Activated naive CD4-positive, alpha-beta T cell treated with anti-CD3 and anti-CD28 coated beads for 36 hours (primary cell): ENCODE measurements around the gene NEURL1B. TPM values are rescaled to one million over a fixed set of nuclear protein-coding genes. Genes with fewer than 3 reads are reported as not detected.

Experiments
- CTCF ChIA-PET: fragments of 350-600 bp; sonication (Branson Sonifier 250); formaldehyde crosslinking; loops from one replicate; lab custom pipeline; 2021; ENCODE audit warnings: antibody characterized with exemption; lab: Charles Lee
- DNase-seq: peaks from one replicate; pipeline ENCODE4 v3.0.0-alpha.2; 2020
- H3K27ac Mint-ChIP-seq: one replicate; pipeline ENCODE4 v1.8.0; 2021; ENCODE audit warnings: mild to moderate bottlenecking, mixed read lengths
- H3K27me3 Mint-ChIP-seq: one replicate; pipeline ENCODE4 v1.8.0; 2021; ENCODE audit warnings: low read depth, mixed read lengths
- H3K36me3 Mint-ChIP-seq: one replicate; pipeline ENCODE4 v1.8.0; 2021; ENCODE audit warnings: low read depth, mixed read lengths
- H3K4me1 Mint-ChIP-seq: one replicate; pipeline ENCODE4 v1.8.0; 2021; ENCODE audit warnings: low read depth, mixed read lengths
- H3K4me3 Mint-ChIP-seq: one replicate; pipeline ENCODE4 v1.8.0; 2021; ENCODE audit warnings: mild to moderate bottlenecking, moderate library complexity, mixed read lengths
- H3K9me3 Mint-ChIP-seq: one replicate; pipeline ENCODE4 v1.8.0; 2021; ENCODE audit warnings: mixed read lengths
- intact Hi-C: fragments of 100-400 bp; cut with micrococcal nuclease; formaldehyde crosslinking; loops from one replicate; pipeline ENCODE4 v1.15.1; 2023
- total RNA-seq, 2 experiments: library from RNA; stranded (reverse); gene quantifications; one replicate each; pipeline ENCODE4 v1.2.3, GENCODE V29; 2021

NEURL1B gene
- total RNA-seq, 2 experiments from 2014 or later = 0.57 to 0.64 TPM

- Mint-ChIP-seq H3K4me1 (peaks cover 17% of the 10 kb centered on the region), H3K36me3 (no peaks in the 10 kb centered on the region), H3K4me3 (no peak overlapping the region), H3K27ac (no peak overlapping the region), H3K9me3 (no peaks in the 10 kb centered on the region), H3K27me3 (no peaks in the 10 kb centered on the region)
- intact Hi-C loops = loop anchor here (10.0 kb wide), 2 partner anchors 496 to 586 kb away; partner anchors contain the start of gene EFCAB9
- DNase-seq = peak; percentile 35
- CTCF ChIA-PET = interaction anchor here (0.6 to 0.7 kb wide), 2 partner anchors 23 to 200 kb away, joined by 3 read pairs; no protein-coding TSS in a partner anchor
Measured at GRCh38 chr5:172690258-172691075, 49.4 kb downstream of the NEURL1B start.

GRCh38 chr5:172691886-172692285, 50.8 kb downstream of the NEURL1B start:
- CTCF ChIA-PET = no interaction called here

GRCh38 chr5:172692451-172692850, 51.4 kb downstream of the NEURL1B start:
- DNase-seq = no peak
- Mint-ChIP-seq H3K4me3 (no peak overlapping the region), H3K9me3 (no peaks in the 10 kb centered on the region), H3K27ac (no peak overlapping the region), H3K27me3 (no peaks in the 10 kb centered on the region), H3K4me1 (peaks cover 20% of the 10 kb centered on the region), H3K36me3 (no peaks in the 10 kb centered on the region)
- CTCF ChIA-PET = interaction anchor here (0.7 kb wide), 1 partner anchor 1149 kb away, joined by 3 read pairs; no protein-coding TSS in a partner anchor
- intact Hi-C loops = loop anchor here (10.0 kb wide), 2 partner anchors 498 to 588 kb away; partner anchors contain the start of gene EFCAB9

More at GRCh38 chr5:172691886-172692285, 50.8 kb downstream of the NEURL1B start:
- no peak overlapping the region for H3K27ac Mint-ChIP-seq
- peaks cover 17% of the 10 kb centered on the region for H3K4me1 Mint-ChIP-seq
- H3K9me3 Mint-ChIP-seq = no peaks in the 10 kb centered on the region
- intact Hi-C loops = loop anchor here (10.0 kb wide), 2 partner anchors 497 to 587 kb away; partner anchors contain the start of gene EFCAB9
- no peak for DNase-seq
- no peak overlapping the region for H3K4me3 Mint-ChIP-seq
- H3K27me3 Mint-ChIP-seq = no peaks in the 10 kb centered on the region
- H3K36me3 Mint-ChIP-seq = no peaks in the 10 kb centered on the region

- Mint-ChIP-seq H3K27me3 (no peaks in the 10 kb centered on the region), H3K4me3 (no peak overlapping the region), H3K4me1 (peaks cover 20% of the 10 kb centered on the region), H3K9me3 (no peaks in the 10 kb centered on the region), H3K27ac (no peak overlapping the region), H3K36me3 (no peaks in the 10 kb centered on the region)
- no peak for DNase-seq
- CTCF ChIA-PET = interaction anchor here (0.7 kb wide), 1 partner anchor 1148 kb away, joined by 3 read pairs; no protein-coding TSS in a partner anchor
- intact Hi-C loops = loop anchor here (10.0 kb wide), 2 partner anchors 498 to 588 kb away; partner anchors contain the start of gene EFCAB9
Measured at GRCh38 chr5:172692981-172693380, 51.9 kb downstream of the NEURL1B start.

GRCh38 chr5:172694061-172694460, 53.0 kb downstream of the NEURL1B start:
- no peak for DNase-seq
- no peaks in the 10 kb centered on the region for H3K36me3 Mint-ChIP-seq
- intact Hi-C loops = loop anchor here (10.0 kb wide), 2 partner anchors 499 to 589 kb away; partner anchors contain the start of gene EFCAB9
- H3K4me3 Mint-ChIP-seq = no peak overlapping the region
- H3K27me3 Mint-ChIP-seq = no peaks in the 10 kb centered on the region
- CTCF ChIA-PET = interaction anchor here (0.6 to 5.2 kb wide), 3 partner anchors 215 to 1038 kb away, joined by 4 to 39 read pairs (median 5); no protein-coding TSS in a partner anchor
- H3K27ac Mint-ChIP-seq = no peak overlapping the region
- no peaks in the 10 kb centered on the region for H3K9me3 Mint-ChIP-seq
- H3K4me1 Mint-ChIP-seq = peaks cover 10% of the 10 kb centered on the region

- intact Hi-C loops = loop anchor here (10.0 kb wide), 2 partner anchors 500 to 590 kb away; partner anchors contain the start of gene EFCAB9
- Mint-ChIP-seq H3K36me3 (no peaks in the 10 kb centered on the region), H3K4me3 (no peak overlapping the region), H3K27ac (no peak overlapping the region), H3K9me3 (no peaks in the 10 kb centered on the region), H3K4me1 (peaks cover 6% of the 10 kb centered on the region), H3K27me3 (no peaks in the 10 kb centered on the region)
- DNase-seq = no peak
- CTCF ChIA-PET = interaction anchor here (0.6 to 5.2 kb wide), 5 partner anchors 10 to 1037 kb away, joined by 4 to 39 read pairs (median 5); no protein-coding TSS in a partner anchor
Measured at GRCh38 chr5:172694541-172694940, 53.5 kb downstream of the NEURL1B start.

GRCh38 chr5:172695232-172696054, 54.4 kb downstream of the NEURL1B start:
- Mint-ChIP-seq H3K36me3 (no peaks in the 10 kb centered on the region), H3K4me1 (peaks cover 6% of the 10 kb centered on the region), H3K4me3 (no peak overlapping the region), H3K27me3 (no peaks in the 10 kb centered on the region), H3K27ac (no peak overlapping the region), H3K9me3 (no peaks in the 10 kb centered on the region)
- CTCF ChIA-PET = interaction anchor here (0.6 to 5.2 kb wide), 8 partner anchors 11 to 330 kb away, joined by 3 to 39 read pairs (median 4); no protein-coding TSS in a partner anchor
- no peak for DNase-seq
- intact Hi-C loops = loop anchor here (2.0 to 10.0 kb wide), 3 partner anchors 55 to 591 kb away; partner anchors contain the start of genes EFCAB9 and NEURL1B

- Mint-ChIP-seq H3K27ac (no peak overlapping the region), H3K4me1 (peaks cover 5% of the 10 kb centered on the region), H3K9me3 (no peaks in the 10 kb centered on the region), H3K36me3 (no peaks in the 10 kb centered on the region), H3K4me3 (no peak overlapping the region), H3K27me3 (peaks cover 6% of the 10 kb centered on the region)
- intact Hi-C loops = loop anchor here (2.0 to 10.0 kb wide), 3 partner anchors 56 to 592 kb away; partner anchors contain the start of genes EFCAB9 and NEURL1B
- no peak for DNase-seq
- CTCF ChIA-PET = interaction anchor here (0.6 to 5.2 kb wide), 27 partner anchors 7 to 263 kb away, joined by 3 to 39 read pairs (median 4); partner anchors contain the start of genes DUSP1 and RPL26L1
Measured at GRCh38 chr5:172696171-172696849, 55.2 kb downstream of the NEURL1B start.

GRCh38 chr5:172697123-172698121, 56.4 kb downstream of the NEURL1B start:
- peaks cover 10% of the 10 kb centered on the region for H3K27me3 Mint-ChIP-seq
- H3K9me3 Mint-ChIP-seq = no peaks in the 10 kb centered on the region
- peak; percentile 91 for DNase-seq
- no peaks in the 10 kb centered on the region for H3K36me3 Mint-ChIP-seq
- CTCF ChIA-PET = interaction anchor here (0.6 to 5.2 kb wide), 44 partner anchors 9 to 593 kb away, joined by 3 to 39 read pairs (median 4); partner anchors contain the start of genes DUSP1 and RPL26L1
- H3K27ac Mint-ChIP-seq = peak overlapping the region; percentile 50
- intact Hi-C loops = loop anchor here (1.0 to 10.0 kb wide), 6 partner anchors 31 to 593 kb away; partner anchors contain the start of genes EFCAB9 and NEURL1B
- H3K4me1 Mint-ChIP-seq = peaks cover 11% of the 10 kb centered on the region
- H3K4me3 Mint-ChIP-seq = peak overlapping the region; percentile 70

- Mint-ChIP-seq H3K4me3 (no peak overlapping the region), H3K27me3 (peaks cover 16% of the 10 kb centered on the region), H3K4me1 (peaks cover 11% of the 10 kb centered on the region), H3K27ac (no peak overlapping the region), H3K9me3 (no peaks in the 10 kb centered on the region), H3K36me3 (no peaks in the 10 kb centered on the region)
- intact Hi-C loops = loop anchor here (10.0 kb wide), 2 partner anchors 505 to 595 kb away; partner anchors contain the start of gene EFCAB9
- DNase-seq = no peak
- CTCF ChIA-PET = interaction anchor here (0.5 to 3.2 kb wide), 3 partner anchors 13 to 230 kb away, joined by 3 to 11 read pairs (median 6); no protein-coding TSS in a partner anchor
Measured at GRCh38 chr5:172699423-172699822, 58.4 kb downstream of the NEURL1B start.
